ENCODE results near the gene TMPRSS6.

- TF ChIP-seq CTCF (IDR thresholded peaks at IDR 0.05; ENCODE audit: low read length) (no peak), EZH2 (IDR thresholded peaks at IDR 0.05; ENCODE audit: borderline replicate concordance, low read length) (no peak)
Measured at GRCh38 chr22:37024339-37025157, 85.0 kb downstream of the TMPRSS6 start.
